Loucy (cell line): ENCODE results near the gene TRPM2.
"Not testable (repeated sequence)": the region's sequence is repeated elsewhere in the genome, so short reads cannot be mapped to it uniquely, and the experiment has no call there.

ENCODE experiments used
- H2AFZ ChIP-seq: fragments of 200-600 bp; sonication (generic); 2 replicates; pipeline ENCODE4 v1.6.0; 2016; ENCODE audit warnings: antibody characterized with exemption, mild to moderate bottlenecking, low read length, moderate library complexity
- H3F3A ChIP-seq: fragments of 200-600 bp; 2 replicates; pipeline ENCODE4 v1.6.0; 2016; ENCODE audit warnings: antibody characterized with exemption, low read depth, mild to moderate bottlenecking
- H3K27me3 ChIP-seq: fragments of 200-600 bp; sonication (generic); 2 replicates; pipeline ENCODE4 v1.6.1; 2014; ENCODE audit warnings: low read length, mild to moderate bottlenecking; ENCODE audit not compliant: insufficient read depth, poor library complexity, severe bottlenecking
- H3K36me3 ChIP-seq: fragments of 200-600 bp; sonication (generic); 2 replicates; pipeline ENCODE4 v1.6.1; 2016; ENCODE audit warnings: low read length; ENCODE audit not compliant: insufficient read depth
- H3K4me1 ChIP-seq: fragments of 200-600 bp; sonication (generic); 2 replicates; pipeline ENCODE4 v1.5.1; 2014; ENCODE audit warnings: low read length, mild to moderate bottlenecking; ENCODE audit not compliant: insufficient read depth, poor library complexity, severe bottlenecking
- H3K4me2 ChIP-seq: fragments of 200-600 bp; sonication (generic); 2 replicates; pipeline ENCODE4 v1.6.0; 2014; ENCODE audit warnings: antibody characterized with exemption, low read length, low read depth, mild to moderate bottlenecking; ENCODE audit not compliant: poor library complexity, severe bottlenecking
- H3K4me3 ChIP-seq: fragments of 200-600 bp; sonication (generic); 2 replicates; pipeline ENCODE4 v1.5.1; 2014; ENCODE audit warnings: low read length, mild to moderate bottlenecking, mixed read lengths; ENCODE audit not compliant: poor library complexity, severe bottlenecking
- H3K79me2 ChIP-seq: fragments of 200-600 bp; sonication (generic); 2 replicates; pipeline ENCODE4 v1.6.1; 2014; ENCODE audit warnings: low read length; ENCODE audit not compliant: insufficient read depth
- H3K9ac ChIP-seq: fragments of 200-600 bp; sonication (generic); 2 replicates; pipeline ENCODE4 v1.6.0; 2014; ENCODE audit warnings: mild to moderate bottlenecking, low read depth, low read length, moderate library complexity; ENCODE audit not compliant: poor library complexity, severe bottlenecking
- H3K9me2 ChIP-seq: fragments of 200-600 bp; sonication (generic); replicated peaks from 2 replicates; pipeline ENCODE4 v1.6.1; 2016; ENCODE audit warnings: low read depth, low read length, mixed read lengths
- H3K9me3 ChIP-seq: fragments of 200-600 bp; sonication (generic); 2 replicates; pipeline ENCODE4 v1.6.1; 2014; ENCODE audit warnings: mild to moderate bottlenecking, antibody characterized with exemption, low read length, low read depth; ENCODE audit not compliant: insufficient read depth
- H4K20me1 ChIP-seq: fragments of 200-600 bp; sonication (generic); 2 replicates; pipeline ENCODE4 v1.6.0; 2014; ENCODE audit warnings: antibody characterized with exemption, low read length, mild to moderate bottlenecking; ENCODE audit not compliant: insufficient read depth, poor library complexity, severe bottlenecking
- CTCF ChIP-seq: fragments of 200-600 bp; sonication (generic); conservative IDR thresholded peaks from 2 replicates; pipeline ENCODE4 v1.5.1; 2014; ENCODE audit warnings: mild to moderate bottlenecking, antibody characterized with exemption, low read length
- EZH2phosphoT487 ChIP-seq: fragments of 200-600 bp; IDR thresholded peaks from 2 replicates; pipeline ENCODE4 v1.6.1; 2018; ENCODE audit warnings: antibody characterized with exemption, mild to moderate bottlenecking, moderate library complexity, borderline replicate concordance

The TRPM2 gene

GRCh38 chr21:44479556-44480199 is 126.3 kb downstream of the TRPM2 start:
- H3F3A ChIP-seq, H3K4me2 ChIP-seq, H2AFZ ChIP-seq, H3K9me3 ChIP-seq, H3K27me3 ChIP-seq, H3K79me2 ChIP-seq, H4K20me1 ChIP-seq, H3K9ac ChIP-seq, H3K9me2 ChIP-seq, H3K4me3 ChIP-seq, H3K4me1 ChIP-seq, H3K36me3 ChIP-seq: not testable (repeated sequence)
- TF ChIP-seq CTCF = peak; percentile 39

GRCh38 chr21:44480200-44481053 is 127.0 kb downstream of the TRPM2 start:
- H4K20me1 ChIP-seq = no peaks in the 10 kb centered on the region
- no peaks in the 10 kb centered on the region for H3K9me3 ChIP-seq
- no peaks in the 10 kb centered on the region for H3F3A ChIP-seq
- no peak overlapping the region for H2AFZ ChIP-seq
- no peak overlapping the region for H3K4me3 ChIP-seq
- no peaks in the 10 kb centered on the region for H3K4me1 ChIP-seq
- H3K36me3 ChIP-seq = no peaks in the 10 kb centered on the region
- TF ChIP-seq CTCF (no peak), EZH2phosphoT487 (no peak)
- no peaks in the 10 kb centered on the region for H3K9me2 ChIP-seq
- no peaks in the 10 kb centered on the region for H3K27me3 ChIP-seq
- H3K9ac ChIP-seq = no peak overlapping the region
- no peak overlapping the region for H3K4me2 ChIP-seq
- no peaks in the 10 kb centered on the region for H3K79me2 ChIP-seq

GRCh38 chr21:44482581-44483287 is 129.3 kb downstream of the TRPM2 start:
- H3K9ac ChIP-seq = no peak overlapping the region
- H3K9me3 ChIP-seq = no peaks in the 10 kb centered on the region
- no peak overlapping the region for H3K4me2 ChIP-seq
- TF ChIP-seq EZH2phosphoT487 = no peak
- TF ChIP-seq CTCF = no peak
- H4K20me1 ChIP-seq = no peaks in the 10 kb centered on the region
- no peak overlapping the region for H3K4me3 ChIP-seq
- no peaks in the 10 kb centered on the region for H3K9me2 ChIP-seq
- no peaks in the 10 kb centered on the region for H3K4me1 ChIP-seq
- no peak overlapping the region for H2AFZ ChIP-seq
- H3K79me2 ChIP-seq = no peaks in the 10 kb centered on the region
- H3K36me3 ChIP-seq = no peaks in the 10 kb centered on the region
- H3F3A ChIP-seq = no peaks in the 10 kb centered on the region
- no peaks in the 10 kb centered on the region for H3K27me3 ChIP-seq
